Measurements from ENCODE around the gene USP14. TPM values are rescaled to one million over a fixed set of nuclear protein-coding genes. Genes with fewer than 3 reads are reported as not detected.

Gene USP14
- total RNA-seq, 2 donors from 2014 or later = 36.0 to 55.9 TPM

- TF ChIP-seq CTCF (IDR thresholded peaks at IDR 0.05) = no peak
- peaks cover 12% of the 10 kb centered on the region for H3K36me3 ChIP-seq
These were observed 89.7 kb downstream of the USP14 start for GRCh38 chr18:248053-248452.

GRCh38 chr18:250685-251084 is 92.3 kb downstream of the USP14 start:
- no peaks in the 10 kb centered on the region for H3K4me1 ChIP-seq
- no peak for DNase-seq
- peaks cover 4% of the 10 kb centered on the region for H3K36me3 ChIP-seq
- intact Hi-C loops (cut with DNase I) = no loop called here
- no peaks in the 10 kb centered on the region for H3K27me3 ChIP-seq
- H3K9ac ChIP-seq (ENCODE audit: low read depth in 2 of 2, low read length in 2 of 2) = no peak overlapping the region
- no peak overlapping the region for H3K4me3 ChIP-seq
- H3K27ac ChIP-seq = no peak overlapping the region
- H3K9me3 ChIP-seq = no peaks in the 10 kb centered on the region
- TF ChIP-seq CTCF (IDR thresholded peaks at IDR 0.05) = no peak

More at GRCh38 chr18:248053-248452, 89.7 kb downstream of the USP14 start:
- DNase-seq = no peak
- no peak overlapping the region for H3K9ac ChIP-seq (ENCODE audit: low read depth in 2 of 2, low read length in 2 of 2)
- no peak overlapping the region for H3K27ac ChIP-seq
- H3K9me3 ChIP-seq = no peaks in the 10 kb centered on the region
- no peak overlapping the region for H3K4me3 ChIP-seq
- H3K4me1 ChIP-seq = no peaks in the 10 kb centered on the region
- H3K27me3 ChIP-seq = no peaks in the 10 kb centered on the region
- intact Hi-C loops (cut with DNase I) = no loop called here

DNA sequence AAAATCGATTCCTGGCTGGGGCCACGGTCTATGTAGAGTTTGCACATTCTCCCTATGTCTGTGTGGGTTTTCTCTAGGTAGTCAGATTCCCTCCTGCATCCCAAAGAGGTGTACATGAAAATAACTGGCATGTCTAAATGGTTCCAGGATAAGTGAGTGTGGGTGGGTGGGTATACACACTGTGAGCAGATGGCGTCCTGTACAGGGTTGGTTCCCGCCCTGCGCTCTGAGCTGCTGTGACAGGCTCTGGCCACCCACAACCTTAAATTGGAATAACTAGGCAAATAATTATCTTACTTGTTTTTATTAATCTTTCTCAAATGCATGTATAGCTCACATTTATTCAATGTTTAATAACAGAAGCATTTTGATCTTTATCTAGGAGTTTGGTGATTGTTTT is 93.2 kb downstream of the USP14 start:
- H3K36me3 ChIP-seq = no peaks in the 10 kb centered on the region

GRCh38 chr18:253121-253520 is 94.8 kb downstream of the USP14 start:
- Histone ChIP-seq H3K4me3 (no peak overlapping the region), H3K36me3 (no peaks in the 10 kb centered on the region)
- TF ChIP-seq CTCF (IDR thresholded peaks at IDR 0.05) = no peak

More for the DNA sequence above, 93.2 kb downstream of the USP14 start:
- no peak for DNase-seq
- Histone ChIP-seq H3K4me1 (no peaks in the 10 kb centered on the region), H3K9me3 (no peaks in the 10 kb centered on the region), H3K9ac (ENCODE audit: low read depth in 2 of 2, low read length in 2 of 2) (no peak overlapping the region), H3K4me3 (no peak overlapping the region), H3K27me3 (no peaks in the 10 kb centered on the region), H3K27ac (no peak overlapping the region)
- intact Hi-C loops (cut with DNase I) = no loop called here
- TF ChIP-seq CTCF (IDR thresholded peaks at IDR 0.05) = no peak

GRCh38 chr18:255171-255570 is 96.8 kb downstream of the USP14 start:
- intact Hi-C loops (cut with DNase I) = no loop called here
- Histone ChIP-seq H3K27ac (no peak overlapping the region), H3K4me3 (no peak overlapping the region), H3K4me1 (no peaks in the 10 kb centered on the region), H3K9me3 (no peaks in the 10 kb centered on the region), H3K36me3 (no peaks in the 10 kb centered on the region), H3K9ac (ENCODE audit: low read depth in 2 of 2, low read length in 2 of 2) (no peak overlapping the region), H3K27me3 (no peaks in the 10 kb centered on the region)
- TF ChIP-seq CTCF (IDR thresholded peaks at IDR 0.05) = no peak
- no peak for DNase-seq

More at GRCh38 chr18:253121-253520, 94.8 kb downstream of the USP14 start:
- intact Hi-C loops (cut with DNase I) = no loop called here
- no peaks in the 10 kb centered on the region for H3K9me3 ChIP-seq
- H3K27me3 ChIP-seq = no peaks in the 10 kb centered on the region
- no peaks in the 10 kb centered on the region for H3K4me1 ChIP-seq
- no peak for DNase-seq
- H3K27ac ChIP-seq = no peak overlapping the region
- H3K9ac ChIP-seq (ENCODE audit: low read depth in 2 of 2, low read length in 2 of 2) = no peak overlapping the region

DNA sequence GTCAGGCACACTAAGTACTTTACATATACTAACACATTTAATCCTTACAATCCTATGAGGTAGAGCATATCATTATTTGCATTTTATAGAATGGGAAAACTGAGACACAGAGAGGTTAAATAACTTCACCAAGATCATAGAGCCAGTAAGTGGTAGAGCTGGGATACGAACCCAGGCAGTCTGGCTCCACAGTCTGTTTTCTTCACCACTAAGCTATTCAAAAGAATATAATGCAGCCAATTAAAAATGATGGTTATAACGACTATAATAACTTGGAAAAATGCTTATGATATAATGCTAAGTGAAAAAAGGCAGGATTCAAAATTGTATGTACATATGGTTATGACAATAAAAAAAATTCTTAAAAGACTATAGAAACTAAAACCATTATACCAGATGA is 102.2 kb downstream of the USP14 start:
- Histone ChIP-seq H3K27me3 (no peaks in the 10 kb centered on the region), H3K27ac (no peak overlapping the region), H3K9me3 (no peaks in the 10 kb centered on the region), H3K4me3 (no peak overlapping the region), H3K4me1 (no peaks in the 10 kb centered on the region), H3K36me3 (no peaks in the 10 kb centered on the region), H3K9ac (ENCODE audit: low read depth in 2 of 2, low read length in 2 of 2) (no peak overlapping the region)
- TF ChIP-seq CTCF (IDR thresholded peaks at IDR 0.05) = no peak
- intact Hi-C loops (cut with DNase I) = no loop called here
- DNase-seq = no peak
